Measurements from ENCODE around the gene CERS3.

Gene CERS3

GRCh38 chr15:100524326-100524725 is 4.4 kb downstream of the CERS3 start:
- H3K9me2 ChIP-seq (replicated peaks; ENCODE audit: low read depth, low read length) = no peaks in the 10 kb centered on the region
- H3K4me2 ChIP-seq (ENCODE audit: low read depth, low read length, poor library complexity, severe bottlenecking) = no peak overlapping the region
- no peak overlapping the region for H3K4me3 ChIP-seq (ENCODE audit: low read length, poor library complexity, severe bottlenecking)
- H3K9ac ChIP-seq (ENCODE audit: low read depth, low read length, poor library complexity, severe bottlenecking) = no peak overlapping the region
- H3K4me1 ChIP-seq (ENCODE audit: insufficient read depth, low read length, poor library complexity, severe bottlenecking) = peaks cover 19% of the 10 kb centered on the region
- no peaks in the 10 kb centered on the region for H3K36me3 ChIP-seq (ENCODE audit: insufficient read depth, low read length)
- H3K9me3 ChIP-seq (ENCODE audit: insufficient read depth, low read depth, low read length) = no peaks in the 10 kb centered on the region
- no peaks in the 10 kb centered on the region for H3K27me3 ChIP-seq (ENCODE audit: insufficient read depth, low read length, poor library complexity, severe bottlenecking)
- no peak for TF ChIP-seq CTCF (conservative IDR thresholded peaks at IDR 0.05; ENCODE audit: low read length)
- TF ChIP-seq EZH2phosphoT487 (IDR thresholded peaks at IDR 0.05; ENCODE audit: borderline replicate concordance) = no peak
- no peaks in the 10 kb centered on the region for H3K79me2 ChIP-seq (ENCODE audit: insufficient read depth, low read length)
- no peak overlapping the region for H2AFZ ChIP-seq (ENCODE audit: low read length)
- no peaks in the 10 kb centered on the region for H3F3A ChIP-seq (ENCODE audit: low read depth)
- no peaks in the 10 kb centered on the region for H4K20me1 ChIP-seq (ENCODE audit: insufficient read depth, low read length, poor library complexity, severe bottlenecking)

GRCh38 chr15:100521907-100522306 is 6.8 kb downstream of the CERS3 start:
- Histone ChIP-seq H3K79me2 (ENCODE audit: insufficient read depth, low read length) (no peaks in the 10 kb centered on the region), H3K36me3 (ENCODE audit: insufficient read depth, low read length) (no peaks in the 10 kb centered on the region), H3K4me1 (ENCODE audit: insufficient read depth, low read length, poor library complexity, severe bottlenecking) (peaks cover 19% of the 10 kb centered on the region), H4K20me1 (ENCODE audit: insufficient read depth, low read length, poor library complexity, severe bottlenecking) (no peaks in the 10 kb centered on the region), H3K4me3 (ENCODE audit: low read length, poor library complexity, severe bottlenecking) (no peak overlapping the region), H3K9ac (ENCODE audit: low read depth, low read length, poor library complexity, severe bottlenecking) (no peak overlapping the region), H2AFZ (ENCODE audit: low read length) (no peak overlapping the region), H3K27me3 (ENCODE audit: insufficient read depth, low read length, poor library complexity, severe bottlenecking) (no peaks in the 10 kb centered on the region), H3K4me2 (ENCODE audit: low read depth, low read length, poor library complexity, severe bottlenecking) (no peak overlapping the region), H3K9me2 (replicated peaks; ENCODE audit: low read depth, low read length) (no peaks in the 10 kb centered on the region), H3F3A (ENCODE audit: low read depth) (no peaks in the 10 kb centered on the region), H3K9me3 (ENCODE audit: insufficient read depth, low read depth, low read length) (no peaks in the 10 kb centered on the region)
- TF ChIP-seq CTCF (conservative IDR thresholded peaks at IDR 0.05; ENCODE audit: low read length) (no peak), EZH2phosphoT487 (IDR thresholded peaks at IDR 0.05; ENCODE audit: borderline replicate concordance) (no peak)

GRCh38 chr15:100520132-100520921 is 8.4 kb downstream of the CERS3 start:
- H4K20me1 ChIP-seq (ENCODE audit: insufficient read depth, low read length, poor library complexity, severe bottlenecking) = no peaks in the 10 kb centered on the region
- H3K9me3 ChIP-seq (ENCODE audit: insufficient read depth, low read depth, low read length) = no peaks in the 10 kb centered on the region
- peak overlapping the region; percentile 70 for H3K4me2 ChIP-seq (ENCODE audit: low read depth, low read length, poor library complexity, severe bottlenecking)
- no peaks in the 10 kb centered on the region for H3F3A ChIP-seq (ENCODE audit: low read depth)
- no peaks in the 10 kb centered on the region for H3K79me2 ChIP-seq (ENCODE audit: insufficient read depth, low read length)
- H3K9ac ChIP-seq (ENCODE audit: low read depth, low read length, poor library complexity, severe bottlenecking) = peak overlapping the region; percentile 37
- no peaks in the 10 kb centered on the region for H3K9me2 ChIP-seq (replicated peaks; ENCODE audit: low read depth, low read length)
- peak overlapping the region; percentile 39 for H2AFZ ChIP-seq (ENCODE audit: low read length)
- H3K4me1 ChIP-seq (ENCODE audit: insufficient read depth, low read length, poor library complexity, severe bottlenecking) = peaks cover 19% of the 10 kb centered on the region
- TF ChIP-seq EZH2phosphoT487 (IDR thresholded peaks at IDR 0.05; ENCODE audit: borderline replicate concordance) (no peak), CTCF (conservative IDR thresholded peaks at IDR 0.05; ENCODE audit: low read length) (no peak)
- no peaks in the 10 kb centered on the region for H3K27me3 ChIP-seq (ENCODE audit: insufficient read depth, low read length, poor library complexity, severe bottlenecking)
- H3K4me3 ChIP-seq (ENCODE audit: low read length, poor library complexity, severe bottlenecking) = peak overlapping the region; percentile 34
- no peaks in the 10 kb centered on the region for H3K36me3 ChIP-seq (ENCODE audit: insufficient read depth, low read length)
